ENCODE results near the gene THRA.

GRCh38 chr17:40068584-40068916, 5.8 kb downstream of the THRA start:
- TF ChIP-seq CTCF (IDR thresholded peaks at IDR 0.05), result no peak
- TF ChIP-seq POLR2A (IDR thresholded peaks at IDR 0.05), result no peak
- TF ChIP-seq POLR2AphosphoS5 (IDR thresholded peaks at IDR 0.05), result no peak
